Fibroblast of peridontal ligament (primary cell): ENCODE results near the gene PFDN2.
A peak's percentile ranks its signal among the peaks of the same experiment; 100 is the strongest.
"Not testable (repeated sequence)": the region's sequence is repeated elsewhere in the genome, so short reads cannot be mapped to it uniquely, and the experiment has no call there.

Experiments
- DNase-seq: peaks from one replicate; pipeline ENCODE4 v3.0.0-alpha.2; 2010; ENCODE audit errors: extremely low read depth

PFDN2 gene

GRCh38 chr1:161138431-161138830 lies 20.6 kb upstream of the PFDN2 start:
- DNase-seq, result no peak

DNA sequence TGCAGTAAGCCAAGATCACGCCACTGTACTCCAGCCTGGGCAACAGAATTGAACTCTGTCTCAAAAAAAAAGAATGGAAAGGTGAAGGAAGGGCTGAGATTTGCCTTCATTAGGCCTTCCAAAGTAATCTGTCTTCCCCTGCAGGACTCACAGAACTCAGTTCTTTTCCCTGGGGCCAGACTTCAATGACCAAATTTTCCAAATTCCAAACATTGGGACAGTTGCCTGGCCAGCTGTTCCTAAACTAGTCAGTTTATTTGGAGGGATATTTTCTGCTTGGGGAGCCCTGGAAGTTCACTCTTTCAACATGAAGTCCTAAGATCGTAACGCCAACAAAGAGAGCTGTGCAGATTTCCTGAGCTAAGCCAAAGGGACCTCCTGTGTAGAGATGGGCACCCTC lies 20.0 kb upstream of the PFDN2 start:
- DNase-seq, result no peak

- DNase-seq, result no peak
These were observed 15.4 kb upstream of the PFDN2 start for GRCh38 chr1:161133220-161133740.

DNA sequence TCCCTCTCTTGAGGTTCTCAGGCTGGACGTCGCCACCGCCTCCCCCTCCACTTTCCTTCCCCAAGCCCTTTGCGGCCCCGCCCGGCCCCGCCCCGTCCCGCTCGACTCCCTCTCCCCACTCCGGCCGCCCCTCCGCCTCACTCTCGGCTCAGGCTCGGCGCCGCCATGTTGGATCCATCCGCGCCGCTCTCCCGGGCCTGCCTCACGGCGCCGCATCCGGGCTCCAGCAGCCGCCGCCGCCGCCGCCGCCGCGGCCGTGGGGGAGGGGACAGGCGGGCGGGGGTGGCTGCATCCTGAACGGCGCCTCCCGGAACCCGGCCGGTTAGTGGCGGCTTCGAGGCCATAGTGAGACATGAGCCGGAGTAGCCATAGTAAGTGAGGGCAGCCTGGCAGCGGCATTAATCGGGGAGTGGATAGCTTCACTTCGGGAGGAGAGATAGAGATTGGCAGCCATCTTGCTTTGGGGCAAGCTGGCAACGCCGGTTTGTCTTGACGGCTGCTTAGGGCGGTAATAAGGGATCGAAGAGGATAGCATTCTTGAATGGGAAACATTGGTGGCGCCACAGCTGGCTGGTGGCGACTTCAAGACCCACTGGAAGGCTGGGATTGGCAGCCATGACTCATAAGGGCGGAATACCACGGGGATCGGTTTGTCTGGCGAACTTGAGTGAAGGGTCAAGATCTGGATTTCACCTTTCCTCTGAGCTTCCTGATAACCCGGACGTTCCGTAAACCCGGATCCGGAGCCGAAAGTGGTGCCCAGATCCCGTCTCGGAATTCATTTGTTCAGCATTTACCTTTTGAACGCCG lies 14.8 kb upstream of the PFDN2 start, which contains the start of gene DEDD:
Gene DEDD, minus strand, starts transcription at position 258 of the 810 bp plus-strand sequence. CDS start 8,205 bp downstream, outside the sequence.
- peak; percentile 96 for DNase-seq

GRCh38 chr1:161131523-161132409 lies 13.9 kb upstream of the PFDN2 start:
- DNase-seq, result peak; percentile 54

- no peak for DNase-seq
These were observed 12.4 kb upstream of the PFDN2 start for GRCh38 chr1:161130266-161130665.

DNA sequence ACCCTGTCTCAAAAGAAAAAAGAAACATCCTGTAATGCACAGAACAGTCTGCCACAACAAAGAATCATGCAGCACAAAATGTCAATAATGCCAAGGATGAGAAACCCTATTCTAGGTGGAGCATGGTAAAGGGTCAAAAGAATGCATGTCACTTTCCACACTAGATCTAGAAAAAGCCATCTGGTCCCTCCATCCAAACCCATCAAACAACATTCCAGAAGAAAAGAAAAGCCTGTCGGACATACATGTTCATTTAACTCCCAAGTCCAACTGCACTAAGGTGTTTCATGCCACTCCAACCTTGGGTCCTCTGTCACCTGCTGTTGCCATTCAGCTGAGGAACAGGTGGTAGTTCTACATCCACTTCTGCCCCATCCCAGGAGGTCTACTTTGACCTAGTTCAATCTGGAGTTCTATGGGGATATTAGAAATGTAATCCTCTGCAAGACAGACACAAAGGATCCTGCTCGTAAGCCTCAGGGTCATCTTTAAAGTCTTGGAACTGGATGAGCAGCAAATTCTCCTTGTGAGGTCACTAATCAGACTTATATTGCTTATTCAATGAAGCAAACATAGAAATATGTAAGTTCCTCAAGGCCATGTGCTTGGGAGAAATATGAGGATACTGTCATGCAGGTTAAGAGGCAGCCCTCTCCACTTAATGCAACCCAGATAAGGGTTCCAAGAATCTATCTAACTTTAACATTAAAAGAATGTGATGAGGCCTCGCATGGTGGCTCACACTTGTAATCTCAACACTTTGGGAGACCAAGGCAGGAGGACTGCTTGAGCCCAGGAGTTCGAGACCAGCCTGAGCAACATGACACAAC lies 11.0 kb upstream of the PFDN2 start:
- no peak for DNase-seq

DNA sequence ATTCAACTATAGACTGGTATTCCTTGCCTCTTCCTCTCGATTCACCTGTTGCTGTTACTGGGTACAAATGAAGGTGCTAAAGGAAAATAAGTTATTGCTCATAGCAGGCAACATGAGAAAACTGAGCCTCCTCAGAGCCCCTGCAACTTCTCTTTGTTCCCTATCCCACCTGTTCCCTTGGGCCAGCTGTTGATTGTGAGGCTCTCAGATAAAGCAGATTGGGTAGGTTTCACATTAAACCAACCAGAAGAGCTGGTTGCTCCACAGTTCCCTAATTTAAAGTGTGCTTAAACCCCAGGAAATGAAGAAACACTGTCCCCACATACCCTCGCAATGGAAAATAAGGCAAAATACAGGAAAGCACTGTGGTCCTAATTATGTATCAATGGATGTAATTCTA lies 9.8 kb upstream of the PFDN2 start:
- no peak for DNase-seq

DNA sequence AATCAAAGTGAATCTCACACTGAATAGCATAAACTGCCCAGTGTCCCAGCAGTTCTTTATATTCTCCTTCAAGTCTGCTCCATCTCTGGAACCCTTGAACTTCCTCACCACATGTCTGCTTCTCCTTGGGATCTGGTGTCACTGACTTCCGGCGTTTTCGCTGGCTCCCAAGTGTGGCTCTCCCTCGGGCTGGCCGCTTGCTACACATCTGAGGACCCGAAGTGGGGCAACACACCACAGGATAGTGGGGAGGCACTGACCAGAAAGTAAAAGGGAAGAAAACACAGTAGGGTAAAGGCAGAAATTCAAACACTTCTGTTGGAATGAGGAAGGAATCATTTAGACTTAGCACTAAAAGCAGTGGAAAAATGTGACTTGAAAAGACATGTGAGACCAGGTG lies 5.1 kb upstream of the PFDN2 start:
- no peak for DNase-seq

DNA sequence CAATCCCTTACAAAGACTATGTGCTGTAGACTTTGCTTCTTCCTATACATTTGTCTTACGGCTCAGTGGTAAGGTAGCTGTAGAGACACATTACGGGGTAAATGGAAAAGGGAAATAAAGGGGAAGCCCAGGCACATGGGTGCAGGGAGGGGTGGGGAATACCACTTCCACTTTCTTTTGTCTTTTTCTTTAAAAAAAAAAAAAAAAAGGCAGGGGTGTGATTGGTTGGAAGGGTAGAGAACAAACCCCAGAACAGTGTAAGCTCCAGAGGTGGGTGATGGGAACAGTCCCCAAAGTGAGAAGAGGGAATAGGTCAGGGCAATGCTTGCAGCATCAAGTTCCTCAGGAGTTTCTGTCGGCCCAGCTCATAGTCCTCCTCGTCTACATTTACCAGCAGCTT lies 4.0 kb upstream of the PFDN2 start:
- no peak for DNase-seq

- no peak for DNase-seq
These were observed 3.3 kb upstream of the PFDN2 start for GRCh38 chr1:161121042-161121650.

GRCh38 chr1:161119092-161119903 lies 1.5 kb upstream of the PFDN2 start:
- peak; percentile 69 for DNase-seq

GRCh38 chr1:161115961-161116360 lies 1.9 kb downstream of the PFDN2 start:
- not testable (repeated sequence) for DNase-seq

GRCh38 chr1:161115132-161115711 lies 2.6 kb downstream of the PFDN2 start:
- peak; percentile 37 for DNase-seq

DNA sequence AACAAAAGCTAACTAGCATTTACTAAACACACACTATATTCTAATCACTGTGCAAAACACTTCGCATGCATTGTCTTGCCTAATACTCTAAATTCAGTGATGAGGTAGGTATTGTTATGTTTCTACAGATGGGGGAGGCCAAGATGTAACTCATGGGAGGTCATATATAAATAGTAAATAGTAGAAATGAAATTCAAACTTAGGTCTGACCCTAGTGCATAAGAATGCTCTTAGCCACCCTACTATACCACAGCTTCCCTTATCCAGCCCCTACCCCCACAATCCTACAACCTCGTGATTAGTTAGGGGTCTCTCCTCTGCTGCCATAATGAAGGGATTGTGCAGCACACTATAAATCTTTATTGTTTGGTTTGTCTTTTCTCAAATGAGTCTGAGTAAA lies 3.3 kb downstream of the PFDN2 start:
- no peak for DNase-seq

GRCh38 chr1:161113915-161114314 lies 3.9 kb downstream of the PFDN2 start:
- DNase-seq, result no peak

DNA sequence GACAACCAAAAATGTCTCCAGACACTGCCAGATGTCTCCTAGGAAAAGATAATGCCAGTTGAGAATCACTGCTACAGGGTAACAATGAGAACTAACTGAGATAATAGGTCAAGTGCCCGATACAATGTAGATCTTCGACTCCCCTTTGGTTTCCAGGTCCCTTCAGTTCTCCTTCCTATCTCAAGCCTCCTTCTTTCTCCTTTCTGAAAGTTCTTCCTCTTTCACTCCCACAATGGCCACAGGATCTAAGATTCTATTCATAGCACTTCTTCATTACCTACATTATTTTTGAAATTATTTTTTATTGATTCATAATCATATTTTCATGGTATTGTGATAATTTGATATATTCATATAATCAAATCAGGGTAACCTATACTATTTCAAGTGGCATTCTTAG lies 6.3 kb downstream of the PFDN2 start:
- no peak for DNase-seq

DNA sequence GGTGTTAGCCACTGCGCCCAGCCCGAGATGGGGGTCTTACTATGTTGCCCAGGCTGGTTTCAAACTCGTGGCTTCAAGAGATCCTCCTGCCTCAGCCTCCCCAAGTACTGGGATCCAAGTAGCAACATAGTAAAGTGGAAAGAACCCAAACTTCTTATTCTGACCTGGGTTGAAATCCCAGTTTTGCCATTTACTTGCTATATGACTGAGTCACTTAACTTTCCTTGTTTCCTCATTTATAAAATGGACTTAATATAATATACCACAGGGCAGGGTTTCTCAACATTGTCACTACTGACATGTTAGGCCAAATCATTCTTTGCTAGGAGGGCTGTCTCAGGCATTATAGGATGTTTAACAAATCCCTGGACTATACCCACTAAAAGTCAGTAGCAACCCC lies 6.7 kb downstream of the PFDN2 start:
- no peak for DNase-seq

DNA sequence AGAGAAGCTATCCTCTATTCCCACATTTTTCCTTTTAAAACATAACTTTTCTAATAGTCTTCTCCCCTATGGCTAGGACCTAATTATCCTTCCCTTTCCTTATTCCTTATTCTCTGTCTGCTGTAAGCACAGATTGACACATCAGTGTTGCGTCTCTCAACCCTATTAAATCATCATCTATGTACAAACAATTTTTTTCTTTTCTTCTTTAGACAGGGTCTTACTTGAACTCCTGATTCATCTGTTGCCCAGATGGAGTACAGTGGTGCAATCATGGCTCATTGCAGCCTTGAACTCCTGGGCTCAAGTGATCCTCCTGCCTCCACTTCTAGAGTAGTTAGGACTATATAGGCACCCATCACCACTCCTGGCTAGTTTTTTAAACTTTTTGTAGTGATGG lies 11.4 kb downstream of the PFDN2 start:
- no peak for DNase-seq

DNA sequence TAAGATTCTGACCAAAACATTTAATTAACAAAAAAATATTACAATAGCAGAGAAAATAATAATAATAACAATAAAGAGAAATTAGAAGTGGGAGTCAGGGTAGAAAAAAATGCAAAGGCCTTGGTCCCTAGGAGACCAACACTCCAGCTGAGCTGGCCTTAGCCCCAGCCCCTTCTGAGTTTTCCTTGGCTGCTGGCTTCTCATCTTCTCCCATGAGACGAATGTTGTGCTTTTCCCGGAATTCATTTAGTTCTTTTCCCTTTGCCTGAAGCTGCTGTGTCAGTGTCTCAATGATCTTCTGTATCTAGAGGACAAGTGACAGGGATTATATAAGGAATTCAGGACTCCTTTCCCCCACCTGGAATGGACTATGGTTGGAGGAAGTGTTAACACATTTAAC lies 17.3 kb downstream of the PFDN2 start:
- DNase-seq, result no peak
